HCT116 (cell line): ENCODE data around the gene AEBP2. TPM values are rescaled to one million over a fixed set of nuclear protein-coding genes. Genes with fewer than 3 reads are reported as not detected.

Source experiments
- ATAC-seq: fragments of 200-7000 bp; cut with Tn5 transposase; 2 replicates; pipeline ENCODE4 v1.9.1; 2020; ENCODE audit warnings: mild to moderate bottlenecking, moderate library complexity
- BruUV-seq: library from RNA; stranded (reverse); fragments of 400-500 nt; replicated peaks from 2 replicates; lab custom pipeline; 2021; lab: Mats Ljungman, UMichigan
- CTCF ChIA-PET: fragments of 300-600 bp; sonication (Branson Sonifier 250); formaldehyde crosslinking; loops from one replicate; lab custom pipeline; 2021; ENCODE audit warnings: antibody characterized with exemption; lab: Charles Lee
- POLR2A ChIA-PET: fragments of 300-600, 350-600 bp; sonication (Branson Sonifier 250); formaldehyde crosslinking; loops from one replicate; lab custom pipeline; 2021; ENCODE audit warnings: antibody characterized with exemption; lab: Charles Lee
- RAD21 ChIA-PET, 2 experiments: fragments of 300-600 bp; sonication (Branson Sonifier 250); formaldehyde crosslinking; loops; one replicate each; lab custom pipeline; 2023; ENCODE audit warnings: low total read pairs in 2 of 2; ENCODE audit not compliant: uncharacterized antibody in 2 of 2, unreplicated experiment in 2 of 2, low non-redundant PET in 1 of 2; lab: Charles Lee
- DNase-seq: peaks from one replicate; pipeline ENCODE4 v3.0.0-alpha.2; 2010; ENCODE audit warnings: low read depth, low spot score
- H2AFZ ChIP-seq: fragments of 200-600 bp; shearing (Covaris generic), sonication (generic); 2 replicates; pipeline ENCODE4 v1.6.1; 2017; ENCODE audit warnings: low read depth, mixed run types, mixed read lengths, antibody characterized with exemption, low read length; ENCODE audit not compliant: poor library complexity, severe bottlenecking
- H3K27ac ChIP-seq: 2 replicates; pipeline ENCODE4 v1.5.1; 2012; ENCODE audit warnings: low read depth, low read length
- H3K27me3 ChIP-seq: fragments of 200-600 bp; sonication (generic); 2 replicates; pipeline ENCODE4 v1.6.1; 2016; ENCODE audit warnings: mixed run types, low read length, mixed read lengths; ENCODE audit not compliant: insufficient read depth
- H3K36me3 ChIP-seq, 2 experiments: fragments of 200-500 bp in 1 of 2; fragments of 200-600 bp in 1 of 2; sonication (Bioruptor generic) in 1 of 2; sonication (generic) in 1 of 2; 2 replicates each; pipeline versions ENCODE4 v1.5.1 to v1.6.1; 2014 to 2016; ENCODE audit warnings: low read length in 2 of 2, inconsistent platforms in 1 of 2, mixed read lengths in 1 of 2, mixed run types in 1 of 2; ENCODE audit not compliant: insufficient read depth in 2 of 2, control insufficient read depth in 1 of 2
- H3K4me1 ChIP-seq, 2 experiments: fragments of 200-600 bp in 1 of 2; sonication (generic) in 1 of 2; 2 replicates each; pipeline versions ENCODE4 v1.5.1 to v1.6.1; 2012 to 2017; ENCODE audit warnings: low read length in 2 of 2, inconsistent platforms in 1 of 2, mild to moderate bottlenecking in 1 of 2, mixed read lengths in 1 of 2, mixed run types in 1 of 2, moderate library complexity in 1 of 2; ENCODE audit not compliant: insufficient read depth in 2 of 2, control insufficient read depth in 1 of 2
- H3K4me2 ChIP-seq: fragments of 200-600 bp; sonication (generic); 2 replicates; pipeline ENCODE4 v1.6.1; 2017; ENCODE audit warnings: mixed run types, low read length, mixed read lengths
- H3K4me3 ChIP-seq, 2 experiments: fragments of 200-600 bp in 1 of 2; sonication (generic) in 1 of 2; replicated peaks in 1 of 2; 2 replicates each; pipeline ENCODE4 v1.5.1; 2011 to 2016; ENCODE audit warnings: low read length in 2 of 2, control low read depth in 1 of 2, low read depth in 1 of 2, mild to moderate bottlenecking in 1 of 2, mixed read lengths in 1 of 2, mixed run types in 1 of 2
- H3K79me2 ChIP-seq: fragments of 200-600 bp; sonication (generic); 2 replicates; pipeline ENCODE4 v1.6.1; 2017; ENCODE audit warnings: mild to moderate bottlenecking, mixed run types, low read length, moderate library complexity, mixed read lengths; ENCODE audit not compliant: insufficient read depth
- H3K9ac ChIP-seq: fragments of 200-600 bp; sonication (generic); 2 replicates; pipeline ENCODE4 v1.6.1; 2016; ENCODE audit warnings: low read length, mixed read lengths
- H3K9me2 ChIP-seq: fragments of 200-600 bp; sonication (generic), shearing (Covaris generic); 2 replicates; pipeline ENCODE4 v1.6.1; 2017; ENCODE audit warnings: mixed run types, mild to moderate bottlenecking, moderate library complexity; ENCODE audit not compliant: insufficient read depth
- H3K9me3 ChIP-seq, 2 experiments: fragments of 200-500 bp in 1 of 2; fragments of 200-600 bp in 1 of 2; sonication (Bioruptor generic) in 1 of 2; sonication (generic) in 1 of 2; 2 replicates each; pipeline ENCODE4 v1.6.1; 2014 to 2017; ENCODE audit warnings: low read length in 2 of 2, mixed read lengths in 2 of 2, inconsistent platforms in 1 of 2, low read depth in 1 of 2, mild to moderate bottlenecking in 1 of 2, mixed run types in 1 of 2, moderate library complexity in 1 of 2; ENCODE audit not compliant: control insufficient read depth in 1 of 2, insufficient read depth in 1 of 2
- H4K20me1 ChIP-seq: fragments of 200-600 bp; sonication (generic), shearing (Covaris generic); 2 replicates; pipeline ENCODE4 v1.6.1; 2017; ENCODE audit warnings: mixed run types, mild to moderate bottlenecking, moderate library complexity; ENCODE audit not compliant: insufficient read depth
- CEBPB ChIP-seq: IDR thresholded peaks from 2 replicates; pipeline ENCODE4 v1.6.1; 2012; ENCODE audit warnings: low read depth
- REST ChIP-seq: IDR thresholded peaks from 2 replicates; pipeline ENCODE4 v1.6.1; 2012; ENCODE audit warnings: low read depth
- SIN3A ChIP-seq: IDR thresholded peaks from 2 replicates; pipeline ENCODE4 v1.6.1; 2012; ENCODE audit warnings: low read depth
- ZFX ChIP-seq: fragments of 450-650 bp; IDR thresholded peaks from 2 replicates; pipeline ENCODE4 v1.6.1; 2017
- intact Hi-C: fragments of 100-400 bp; cut with micrococcal nuclease; formaldehyde crosslinking; loops from 2 replicates; pipeline ENCODE4 v1.10.0; 2022
- total RNA-seq: library from RNA; stranded (reverse); gene quantifications from one replicate; pipeline ENCODE4 v1.2.1, GENCODE V29; 2021; ENCODE audit not compliant: unreplicated experiment

Gene AEBP2
- total RNA-seq, 1 experiment from 2014 or later: 44.6 TPM

GRCh38 chr12:19431407-19432308 is 7.6 kb upstream of the AEBP2 start:
- no peaks in the 10 kb centered on the region for H4K20me1 ChIP-seq
- peak overlapping the region; percentile 83 for H2AFZ ChIP-seq
- peak; percentile 26; the same call in 1 of the 2 replicates for TF ChIP-seq ZFX
- TF ChIP-seq SIN3A: no peak
- TF ChIP-seq, all 23 proteins: peak for 1
- no TSS peak for BruUV-seq
- H3K9me3 ChIP-seq: no peaks in the 10 kb centered on the region
- H3K27me3 ChIP-seq: no peaks in the 10 kb centered on the region
- intact Hi-C loops: no loop called here
- peak overlapping the region; percentile 35 for H3K27ac ChIP-seq
- H3K9me2 ChIP-seq: no peaks in the 10 kb centered on the region
- CTCF ChIA-PET: no interaction called here
- H3K4me1 ChIP-seq: peaks cover 11% of the 10 kb centered on the region in 2 experiments; a peak in 3 of 4 replicates
- ATAC-seq (0 out of 2 replicates have a peak, but pooled peaks have one; percentile 22), DNase-seq (no peak)
- RAD21 ChIA-PET: no interaction called here
- no peak overlapping the region for H3K4me3 ChIP-seq
- H3K79me2 ChIP-seq: no peaks in the 10 kb centered on the region
- peak overlapping the region; percentile 18 for H3K4me2 ChIP-seq
- no peaks in the 10 kb centered on the region for H3K36me3 ChIP-seq
- POLR2A ChIA-PET: interaction anchor here (1.3 kb wide), 1 partner anchor 9 kb away, joined by 3 read pairs; no protein-coding TSS in a partner anchor
- no peak overlapping the region for H3K9ac ChIP-seq

GRCh38 chr12:19432309-19433170 is 6.8 kb upstream of the AEBP2 start:
- H3K9ac ChIP-seq: no peak overlapping the region
- TF ChIP-seq REST: no peak
- TF ChIP-seq CEBPB: 0 out of 2 replicates have a peak, but pooled peaks have one; percentile 40
- H4K20me1 ChIP-seq: no peaks in the 10 kb centered on the region
- ChIA-PET RAD21 (no interaction called here), CTCF (no interaction called here), POLR2A (interaction anchor here (1.3 kb wide), 1 partner anchor 8 kb away, joined by 3 read pairs; no protein-coding TSS in a partner anchor)
- no peaks in the 10 kb centered on the region for H3K27me3 ChIP-seq
- H3K79me2 ChIP-seq: no peaks in the 10 kb centered on the region
- H3K36me3 ChIP-seq: no peaks in the 10 kb centered on the region
- no peaks in the 10 kb centered on the region for H3K9me2 ChIP-seq
- intact Hi-C loops: no loop called here
- peak overlapping the region; percentile 35 for H3K27ac ChIP-seq
- no peak for ATAC-seq
- no peaks in the 10 kb centered on the region for H3K9me3 ChIP-seq
- no peak overlapping the region for H3K4me3 ChIP-seq
- no peak for DNase-seq
- BruUV-seq: no TSS peak
- peaks cover 11% of the 10 kb centered on the region in 2 experiments; a peak in 3 of 4 replicates for H3K4me1 ChIP-seq
- H3K4me2 ChIP-seq: no peak overlapping the region
- H2AFZ ChIP-seq: peak overlapping the region; percentile 83
